ENCODE measurements around the gene IDI1.

- TF ChIP-seq CTCF (IDR thresholded peaks at IDR 0.05) (no peak), TEAD4 (IDR thresholded peaks at IDR 0.05; ENCODE audit: borderline replicate concordance, insufficient read depth) (no peak)
Measured at GRCh38 chr10:1020460-1020859, 28.5 kb downstream of the IDI1 start.
